Muscle of leg (tissue), 11 donors: ENCODE data around the gene IL17B. TPM values are rescaled to one million over a fixed set of nuclear protein-coding genes. Genes with fewer than 3 reads are reported as not detected.

ENCODE experiments used
- DNase-seq: peaks from one replicate; pipeline ENCODE4 v3.0.0; 2013
- H3K27ac ChIP-seq: one replicate; pipeline ENCODE4 v1.5.1; 2013; ENCODE audit warnings: mild to moderate bottlenecking, low read length, control low read depth
- H3K27me3 ChIP-seq: one replicate; pipeline ENCODE4 v1.6.1; 2013; ENCODE audit warnings: low read length; ENCODE audit not compliant: control insufficient read depth, insufficient read depth
- H3K36me3 ChIP-seq: one replicate; pipeline ENCODE4 v1.6.1; 2013; ENCODE audit warnings: low read length; ENCODE audit not compliant: control insufficient read depth, insufficient read depth
- H3K4me1 ChIP-seq: one replicate; pipeline ENCODE4 v1.6.1; 2013; ENCODE audit warnings: low read length; ENCODE audit not compliant: control insufficient read depth, insufficient read depth
- H3K4me3 ChIP-seq: one replicate; pipeline ENCODE4 v1.5.1; 2013; ENCODE audit warnings: low read length, control low read depth
- H3K9me3 ChIP-seq: replicated peaks from 2 replicates; pipeline ENCODE4 v1.6.1; 2013; ENCODE audit warnings: low read depth, low read length; ENCODE audit not compliant: control insufficient read depth
- WGBS: methylation state at CpG from one replicate; pipeline ENCODE4 v1.1.5; 2013; ENCODE audit warnings: missing lambda C conversion rate; ENCODE audit not compliant: insufficient coverage; 5-methylcytosine and 5-hydroxymethylcytosine counted together
- polyA plus RNA-seq, 8 donors: library from polyadenylated mRNA; unstranded; fragments of 120-200 nt; gene quantifications; one replicate each; pipeline versions ENCODE4 v1.2.1 to v1.2.3, GENCODE V29; 2013; ENCODE audit warnings: inconsistent platforms in 1 of 8, low replicate concordance in 1 of 8; ENCODE audit not compliant: insufficient read length in 8 of 8, insufficient read depth in 1 of 8
- total RNA-seq: library from RNA; stranded (reverse); fragments of 120-200 nt; gene quantifications from one replicate; pipeline ENCODE4 v1.2.4, GENCODE V29; 2013

IL17B gene
- total and polyA plus RNA-seq, 9 donors, result 151 to 423 (median 289) TPM

DNA sequence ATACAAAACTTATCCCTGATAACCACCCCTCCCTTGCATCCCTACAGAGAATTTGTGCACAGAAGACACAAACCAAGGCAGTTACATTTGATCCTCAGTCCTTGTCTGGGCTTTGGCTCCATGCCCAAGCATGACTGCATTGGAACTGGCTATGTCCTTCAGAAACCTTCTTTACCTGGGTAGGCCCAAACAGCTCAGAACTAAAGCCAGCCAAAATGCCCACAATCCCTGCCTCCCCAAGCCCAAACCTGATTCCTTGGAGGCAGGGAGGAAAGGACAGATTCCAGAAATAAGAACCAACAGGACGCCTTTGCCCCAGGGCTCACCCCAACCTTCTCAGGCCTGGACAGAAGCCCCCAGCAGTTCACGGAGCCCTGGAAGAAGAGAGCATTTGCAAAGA lies 8.2 kb downstream of the IL17B start:
- no peaks in the 10 kb centered on the region for H3K9me3 ChIP-seq
- DNase-seq, result no peak
- peak overlapping the region; percentile 8 for H3K4me3 ChIP-seq
- peaks cover 53% of the 10 kb centered on the region for H3K4me1 ChIP-seq
- peak overlapping the region; percentile 82 for H3K27ac ChIP-seq
- H3K27me3 ChIP-seq, result no peaks in the 10 kb centered on the region
- peaks cover 22% of the 10 kb centered on the region for H3K36me3 ChIP-seq
- no CpG with 5 or more reads among the region's 2 CpGs for WGBS

GRCh38 chr5:149367972-149368645 lies 11.0 kb downstream of the IL17B start:
- Histone ChIP-seq H3K36me3 (peaks cover 8% of the 10 kb centered on the region), H3K4me3 (no peak overlapping the region), H3K27me3 (no peaks in the 10 kb centered on the region), H3K4me1 (peaks cover 37% of the 10 kb centered on the region), H3K9me3 (no peaks in the 10 kb centered on the region), H3K27ac (no peak overlapping the region)
- WGBS, result 88% methylated on average over 21 of the region's 22 CpGs
- DNase-seq, result no peak

- DNase-seq, result peak; percentile 74
- H3K4me1 ChIP-seq, result peaks cover 30% of the 10 kb centered on the region
- peaks cover 6% of the 10 kb centered on the region for H3K36me3 ChIP-seq
- no peak overlapping the region for H3K27ac ChIP-seq
- H3K27me3 ChIP-seq, result no peaks in the 10 kb centered on the region
- H3K4me3 ChIP-seq, result no peak overlapping the region
- 37% methylated on average over 11 of the region's 14 CpGs for WGBS
- H3K9me3 ChIP-seq, result no peaks in the 10 kb centered on the region
These were observed 11.7 kb downstream of the IL17B start for GRCh38 chr5:149367249-149367971.

DNA sequence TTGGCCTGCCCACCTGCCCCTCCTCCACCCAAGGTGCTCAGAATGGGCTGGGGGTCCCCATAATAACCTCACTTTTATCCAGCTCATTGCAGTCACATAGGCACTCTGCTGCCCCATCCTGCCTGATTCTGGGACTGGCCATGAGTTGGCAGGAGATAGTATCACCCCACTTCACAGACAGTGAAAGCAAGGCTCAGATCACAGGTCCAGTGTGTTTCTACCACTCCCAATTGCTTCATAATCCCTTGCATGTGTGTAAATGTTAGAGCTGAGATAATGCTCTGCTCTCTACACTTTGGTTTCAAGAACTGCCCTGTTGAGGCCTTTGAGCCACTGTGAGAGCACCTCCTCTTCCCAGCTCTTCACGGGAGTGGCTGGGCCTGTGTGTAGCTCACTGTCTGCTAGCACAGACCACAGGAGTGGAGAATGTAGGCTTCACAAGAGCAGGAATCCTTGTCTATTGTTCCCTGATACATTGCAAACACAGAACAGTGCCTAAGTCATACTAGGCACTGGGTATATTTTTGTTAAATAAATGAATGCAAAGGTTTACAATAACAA lies 12.8 kb downstream of the IL17B start:
- H3K9me3 ChIP-seq, result no peaks in the 10 kb centered on the region
- DNase-seq, result no peak
- H3K4me3 ChIP-seq, result no peak overlapping the region
- H3K27ac ChIP-seq, result no peak overlapping the region
- H3K27me3 ChIP-seq, result no peaks in the 10 kb centered on the region
- H3K4me1 ChIP-seq, result peaks cover 18% of the 10 kb centered on the region
- peaks cover 5% of the 10 kb centered on the region for H3K36me3 ChIP-seq
- WGBS, result 57% methylated on average over 1 of the region's 1 CpG

GRCh38 chr5:149365418-149365817 lies 13.7 kb downstream of the IL17B start:
- Histone ChIP-seq H3K4me3 (no peak overlapping the region), H3K4me1 (peaks cover 10% of the 10 kb centered on the region), H3K27me3 (no peaks in the 10 kb centered on the region), H3K9me3 (no peaks in the 10 kb centered on the region), H3K36me3 (no peaks in the 10 kb centered on the region), H3K27ac (no peak overlapping the region)
- WGBS, result 97% methylated on average over 3 of the region's 6 CpGs
- no peak for DNase-seq

GRCh38 chr5:149364719-149365118 lies 14.4 kb downstream of the IL17B start:
- 98% methylated on average over 2 of the region's 2 CpGs for WGBS
- no peak for DNase-seq
- Histone ChIP-seq H3K9me3 (no peaks in the 10 kb centered on the region), H3K27me3 (no peaks in the 10 kb centered on the region), H3K4me3 (no peak overlapping the region), H3K4me1 (peaks cover 6% of the 10 kb centered on the region), H3K36me3 (no peaks in the 10 kb centered on the region), H3K27ac (no peak overlapping the region)

GRCh38 chr5:149363936-149364335 lies 15.2 kb downstream of the IL17B start:
- 94% methylated on average over 9 of the region's 9 CpGs for WGBS
- Histone ChIP-seq H3K27me3 (no peaks in the 10 kb centered on the region), H3K36me3 (no peaks in the 10 kb centered on the region), H3K27ac (no peak overlapping the region), H3K4me1 (peaks cover 9% of the 10 kb centered on the region), H3K4me3 (no peak overlapping the region), H3K9me3 (no peaks in the 10 kb centered on the region)
- DNase-seq, result no peak

GRCh38 chr5:149363358-149363757 lies 15.7 kb downstream of the IL17B start:
- Histone ChIP-seq H3K27me3 (no peaks in the 10 kb centered on the region), H3K9me3 (no peaks in the 10 kb centered on the region), H3K4me3 (no peak overlapping the region), H3K36me3 (no peaks in the 10 kb centered on the region), H3K27ac (no peak overlapping the region), H3K4me1 (peaks cover 11% of the 10 kb centered on the region)
- no peak for DNase-seq

- WGBS, result 80% methylated on average over 7 of the region's 12 CpGs
- Histone ChIP-seq H3K4me1 (peaks cover 14% of the 10 kb centered on the region), H3K36me3 (no peaks in the 10 kb centered on the region), H3K27ac (no peak overlapping the region), H3K9me3 (no peaks in the 10 kb centered on the region), H3K27me3 (no peaks in the 10 kb centered on the region), H3K4me3 (no peak overlapping the region)
- DNase-seq, result no peak
These were observed 16.6 kb downstream of the IL17B start for GRCh38 chr5:149362541-149362940.

- Histone ChIP-seq H3K4me1 (peaks cover 14% of the 10 kb centered on the region), H3K4me3 (no peak overlapping the region), H3K36me3 (peaks cover 5% of the 10 kb centered on the region), H3K27ac (no peak overlapping the region), H3K27me3 (no peaks in the 10 kb centered on the region), H3K9me3 (no peaks in the 10 kb centered on the region)
- no peak for DNase-seq
- WGBS, result no CpG with 5 or more reads among the region's 1 CpG
These were observed 18.8 kb downstream of the IL17B start for GRCh38 chr5:149360272-149360671.
